Activated CD8-positive, alpha-beta memory T cell treated with anti-CD3 and anti-CD28 coated beads for 4 hours (primary cell): Measurements from ENCODE around the gene TRIP6.
"Not testable (repeated sequence)": the region's sequence is repeated elsewhere in the genome, so short reads cannot be mapped to it uniquely, and the experiment has no call there.

ENCODE experiments used
- DNase-seq, 2 donors: peaks; one replicate each; pipeline ENCODE4 v3.0.0-alpha.2; 2020; ENCODE audit warnings: low read depth in 2 of 2

TRIP6 gene

GRCh38 chr7:100914208-100914878 lies 47.2 kb downstream of the TRIP6 start:
- no peak for DNase-seq

- no peak for DNase-seq
These were observed 47.8 kb downstream of the TRIP6 start for GRCh38 chr7:100914879-100915447.

GRCh38 chr7:100919335-100919734 lies 52.1 kb downstream of the TRIP6 start:
- not testable (repeated sequence) for DNase-seq

- not testable (repeated sequence) for DNase-seq
These were observed 52.7 kb downstream of the TRIP6 start for GRCh38 chr7:100919779-100920437.

GRCh38 chr7:100921039-100921438 lies 53.9 kb downstream of the TRIP6 start:
- no peak for DNase-seq
